ENCODE measurements around the gene ERRFI1.

- TF ChIP-seq POLR2A (IDR thresholded peaks at IDR 0.05; ENCODE audit: low read depth, low read length) (no peak), POLR2AphosphoS5 (IDR thresholded peaks at IDR 0.05; ENCODE audit: low read depth, low read length) (no peak)
Observed at GRCh38 chr1:7984811-7985210, 41.3 kb downstream of the ERRFI1 start.

Measured in GM12892 (cell line).